Left cardiac atrium (tissue), 4 donors: ENCODE results near the gene CDKAL1. TPM values are rescaled to one million over a fixed set of nuclear protein-coding genes. Genes with fewer than 3 reads are reported as not detected.

Source experiments
- ATAC-seq, 2 donors: fragments of 200-7000 bp; cut with Tn5 transposase; one replicate each; pipeline ENCODE4 v1.9.1; 2020; ENCODE audit warnings: mild to moderate bottlenecking in 2 of 2, moderate library complexity in 2 of 2
- DNase-seq: peaks from one replicate; pipeline ENCODE4 v3.0.0-alpha.2; 2020
- intact Hi-C, 2 donors: fragments of 100-400 bp; cut with DNase I; formaldehyde crosslinking; loops; one replicate each; pipeline versions ENCODE4 v1.14.1 to v1.15.1; 2022 to 2023
- total RNA-seq, 2 donors: library from RNA; stranded (reverse); fragmentation: NEBNext Ultra II Directional; extraction: Animal tissue kit (Norgen Biotek cat#: 25700); gene quantifications; one replicate each; pipeline ENCODE4 v1.2.1, GENCODE V29; 2021
- donor health status: DM: no; HTN: yes; CAD: no.
- donor health status: DM: no; HTN: yes; CAD: no; lungs with severe emphysema.
- donor health status: DM: yes; HTN: yes; CAD: no.
- donor health status: Dilated cardiomyopathy.

Gene CDKAL1
- total RNA-seq, 2 donors from 2014 or later: 9.8 to 10.8 TPM

DNA sequence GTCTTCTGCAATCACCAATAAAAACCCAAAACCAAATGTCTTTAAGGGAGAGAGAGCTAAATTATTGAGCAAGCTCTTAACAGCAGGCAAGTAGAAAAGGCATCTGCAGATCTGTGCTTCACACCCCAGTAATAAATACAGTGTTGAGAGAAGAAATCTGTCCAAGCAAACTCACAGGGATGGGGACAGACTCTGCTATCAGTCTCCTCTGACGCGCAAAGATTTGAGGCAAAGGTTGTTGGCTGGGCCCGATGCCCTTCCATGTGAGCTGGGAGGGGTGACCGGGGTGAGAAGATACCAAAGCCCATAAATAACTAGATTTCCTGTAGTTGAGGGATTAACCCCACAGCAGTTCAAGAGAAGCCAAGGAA, 744.1 kb downstream of the CDKAL1 start:
- ATAC-seq: peak; percentile 89 to 95
- peak; percentile 62 for DNase-seq
- intact Hi-C loops: loop anchor here in 1 of 2 donors (1.0 to 10.0 kb wide), 3 partner anchors 111 to 311 kb away; no protein-coding TSS in a partner anchor

DNA sequence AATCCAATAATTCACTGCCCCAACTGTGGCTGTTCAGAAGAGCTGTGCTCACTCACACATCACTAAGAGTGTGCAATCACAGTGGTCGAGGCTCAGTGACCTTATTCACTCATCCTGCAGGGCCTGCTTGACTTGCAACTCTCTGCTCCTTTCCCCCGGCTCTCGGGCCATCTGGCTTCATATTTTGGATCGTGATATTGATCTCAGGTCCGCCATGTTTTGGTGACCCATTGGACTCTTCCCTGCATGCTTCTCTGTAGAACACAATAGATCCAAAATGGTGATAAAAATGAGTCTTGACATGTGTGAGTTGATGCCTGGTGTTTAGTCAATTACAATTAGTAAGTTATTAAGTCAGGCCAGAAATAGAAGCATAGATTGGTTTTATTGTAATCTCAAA, 745.4 kb downstream of the CDKAL1 start:
- DNase-seq: no peak
- intact Hi-C loops: loop anchor here in 1 of 2 donors (5.0 to 10.0 kb wide), 2 partner anchors 112 to 235 kb away; no protein-coding TSS in a partner anchor
- no peak for ATAC-seq

DNA sequence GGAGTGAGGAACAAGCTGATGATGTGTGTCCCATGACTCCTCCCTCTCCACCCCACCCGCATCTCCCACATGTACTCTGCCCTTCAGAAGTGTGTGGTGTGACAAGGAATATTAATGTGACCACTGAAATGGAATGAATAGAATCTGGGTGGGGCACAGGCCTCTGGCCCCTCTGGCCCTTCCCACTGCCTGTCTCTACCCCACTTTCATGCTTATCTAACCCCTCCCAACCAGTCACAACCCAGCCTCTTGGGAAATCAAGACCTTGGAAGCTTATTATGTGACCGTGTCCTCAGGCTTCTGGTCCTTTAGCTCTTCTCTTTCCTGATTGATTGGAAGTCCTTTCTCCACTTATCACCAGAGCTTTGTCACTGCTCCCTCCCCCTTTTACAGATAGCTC, 747.1 kb downstream of the CDKAL1 start:
- no peak for ATAC-seq
- DNase-seq: no peak
- intact Hi-C loops: no loop called here

Other genes starting within 250 kb of the CDKAL1 start
- gene E2F3, start 132.6 kb upstream of the CDKAL1 start, total RNA-seq: 10 to 100 TPM in 1 of 2 donors, 1 to 10 TPM in 1; 4.8 to 10.0 TPM